ENCODE data around the gene ARHGEF6. TPM values are rescaled to one million over a fixed set of nuclear protein-coding genes. Genes with fewer than 3 reads are reported as not detected.

The ARHGEF6 gene
- total and polyA plus RNA-seq, 8 donors: 1.7 to 22.9 (median 8.1) TPM

DNA sequence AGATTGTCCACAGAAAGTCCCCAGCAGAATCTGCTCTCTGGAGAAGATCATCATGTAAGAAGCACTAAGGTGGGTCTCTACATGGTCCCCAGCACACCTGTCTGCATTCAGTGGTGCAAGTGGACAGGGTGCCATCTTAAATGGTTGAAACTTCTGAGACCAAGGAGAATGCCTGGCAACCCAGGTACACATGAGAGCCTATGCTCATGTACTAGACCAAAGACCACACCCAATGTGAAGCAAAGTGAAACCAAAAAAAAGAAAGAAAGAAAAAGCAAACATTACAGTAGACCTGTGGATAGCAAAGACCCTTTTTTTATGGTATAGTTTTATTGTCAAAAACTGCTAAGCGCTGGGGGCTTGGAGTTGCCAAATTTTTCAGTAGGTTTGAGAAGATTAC is 117.8 kb downstream of the ARHGEF6 start:
- intact Hi-C loops (cut with DNase I; ENCODE audit: low total_unique reads): no loop called here
- Histone ChIP-seq H3K9me3 (peaks cover 0 to 17% (median 10%) of the 10 kb centered on the region in 4 donors), H3K27me3 (no peaks in the 10 kb centered on the region), H3K36me3 (peaks cover 0 to 36% (median 16%) of the 10 kb centered on the region in 4 donors), H3K27ac (no peak overlapping the region), H3K4me3 (no peak overlapping the region), H3K4me1 (no peaks in the 10 kb centered on the region)
- TF ChIP-seq EP300 (IDR thresholded peaks at IDR 0.05): no peak
- TF ChIP-seq POLR2AphosphoS5 (IDR thresholded peaks at IDR 0.05): no peak
- no peak for DNase-seq
- 77 to 100% (median 94%) methylated on average over 1 of the region's 1 CpG for WGBS, 5 donors

DNA sequence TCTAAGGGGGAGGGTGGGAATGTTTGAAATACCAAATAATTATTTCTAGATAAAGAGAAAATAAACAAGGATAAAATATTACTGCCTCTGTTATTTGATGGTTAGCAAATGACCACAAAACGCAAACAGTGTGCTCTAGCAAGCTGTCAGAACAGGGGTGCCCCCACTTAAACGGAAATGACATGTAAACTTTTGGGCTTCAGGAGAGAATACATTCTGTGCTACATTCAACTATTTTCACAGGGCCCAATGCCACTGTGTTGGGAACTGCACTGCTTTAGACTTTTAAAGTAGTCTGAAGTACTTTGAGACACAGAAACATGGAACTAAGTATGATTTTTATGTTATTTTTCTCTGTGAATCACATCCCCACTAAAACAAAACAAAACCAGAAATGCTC is 118.6 kb downstream of the ARHGEF6 start:
- DNase-seq: no peak
- intact Hi-C loops (cut with DNase I; ENCODE audit: low total_unique reads): no loop called here
- TF ChIP-seq, protein P1, sequence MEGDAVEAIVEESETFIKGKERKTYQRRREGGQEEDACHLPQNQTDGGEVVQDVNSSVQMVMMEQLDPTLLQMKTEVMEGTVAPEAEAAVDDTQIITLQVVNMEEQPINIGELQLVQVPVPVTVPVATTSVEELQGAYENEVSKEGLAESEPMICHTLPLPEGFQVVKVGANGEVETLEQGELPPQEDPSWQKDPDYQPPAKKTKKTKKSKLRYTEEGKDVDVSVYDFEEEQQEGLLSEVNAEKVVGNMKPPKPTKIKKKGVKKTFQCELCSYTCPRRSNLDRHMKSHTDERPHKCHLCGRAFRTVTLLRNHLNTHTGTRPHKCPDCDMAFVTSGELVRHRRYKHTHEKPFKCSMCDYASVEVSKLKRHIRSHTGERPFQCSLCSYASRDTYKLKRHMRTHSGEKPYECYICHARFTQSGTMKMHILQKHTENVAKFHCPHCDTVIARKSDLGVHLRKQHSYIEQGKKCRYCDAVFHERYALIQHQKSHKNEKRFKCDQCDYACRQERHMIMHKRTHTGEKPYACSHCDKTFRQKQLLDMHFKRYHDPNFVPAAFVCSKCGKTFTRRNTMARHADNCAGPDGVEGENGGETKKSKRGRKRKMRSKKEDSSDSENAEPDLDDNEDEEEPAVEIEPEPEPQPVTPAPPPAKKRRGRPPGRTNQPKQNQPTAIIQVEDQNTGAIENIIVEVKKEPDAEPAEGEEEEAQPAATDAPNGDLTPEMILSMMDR (IDR thresholded peaks at IDR 0.05): no peak
- Histone ChIP-seq H3K4me1 (no peaks in the 10 kb centered on the region), H3K4me3 (no peak overlapping the region), H3K36me3 (peaks cover 0 to 27% (median 7%) of the 10 kb centered on the region in 4 donors), H3K9me3 (peaks cover 0 to 17% (median 10%) of the 10 kb centered on the region in 4 donors), H3K27ac (no peak overlapping the region), H3K27me3 (no peaks in the 10 kb centered on the region)
- 15 to 41% (median 26%) methylated on average over 2 of the region's 2 CpGs for WGBS, 5 donors

DNA sequence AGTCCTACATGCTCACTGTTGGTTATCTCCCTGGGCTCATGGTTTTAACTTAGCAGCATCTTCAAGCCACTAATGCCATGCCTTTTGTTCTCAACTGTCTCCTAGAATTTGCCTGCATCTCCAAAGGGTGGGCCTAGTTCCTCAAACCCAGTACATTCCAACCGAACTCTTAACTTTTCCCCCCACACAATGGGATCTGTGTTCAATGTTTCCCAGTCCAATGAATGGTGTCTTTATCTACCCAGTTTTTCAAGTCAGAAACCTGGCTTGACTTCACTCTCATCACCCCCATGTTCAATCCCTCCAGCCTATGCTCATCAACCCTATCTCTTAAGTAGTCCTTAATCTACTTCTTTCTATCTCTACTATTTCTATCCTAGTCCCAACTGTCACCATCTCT is 119.8 kb downstream of the ARHGEF6 start:
- Histone ChIP-seq H3K36me3 (peaks cover 0 to 15% (median 3%) of the 10 kb centered on the region in 4 donors), H3K4me3 (no peak overlapping the region), H3K9me3 (peaks cover 0 to 17% (median 10%) of the 10 kb centered on the region in 4 donors), H3K27ac (no peak overlapping the region), H3K4me1 (no peaks in the 10 kb centered on the region), H3K27me3 (no peaks in the 10 kb centered on the region)
- no peak for DNase-seq
- 61 to 90% (median 72%) methylated on average over 1 of the region's 1 CpG for WGBS, 5 donors
- TF ChIP-seq EP300 (IDR thresholded peaks at IDR 0.05) (no peak), POLR2A (IDR thresholded peaks at IDR 0.05) (no peak), POLR2AphosphoS5 (IDR thresholded peaks at IDR 0.05) (no peak)
- TF ChIP-seq, protein P1 (IDR thresholded peaks at IDR 0.05): no peak
- intact Hi-C loops (cut with DNase I; ENCODE audit: low total_unique reads): no loop called here

DNA sequence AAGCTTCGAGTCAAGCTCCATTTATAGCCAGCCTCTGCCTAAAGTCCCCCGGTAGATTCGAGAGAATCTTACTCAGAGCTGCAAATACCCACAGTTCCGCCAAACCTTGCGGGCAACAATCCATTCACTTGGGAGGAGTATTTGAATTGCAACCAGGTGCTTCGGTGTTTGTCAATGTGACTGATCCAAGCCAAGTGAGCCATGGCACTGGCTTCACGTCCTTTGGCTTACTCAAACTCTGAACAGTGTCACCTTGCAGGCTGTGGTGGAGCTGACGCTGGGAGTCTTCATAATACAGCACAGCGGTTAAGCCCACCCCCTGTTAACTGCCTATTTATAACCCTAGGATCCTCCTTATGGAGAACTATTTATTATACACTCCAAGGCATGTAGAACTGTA is 121.6 kb downstream of the ARHGEF6 start:
- WGBS, 5 donors: 81 to 96% (median 90%) methylated on average over 9 of the region's 9 CpGs
- Histone ChIP-seq H3K27ac (no peak overlapping the region), H3K36me3 (no peaks in the 10 kb centered on the region), H3K27me3 (no peaks in the 10 kb centered on the region), H3K4me3 (no peak overlapping the region), H3K4me1 (no peaks in the 10 kb centered on the region), H3K9me3 (peaks cover 0 to 5% (median 1%) of the 10 kb centered on the region in 4 donors)
- intact Hi-C loops (cut with DNase I; ENCODE audit: low total_unique reads): no loop called here
- TF ChIP-seq, protein P1 (IDR thresholded peaks at IDR 0.05): no peak
- TF ChIP-seq POLR2A (IDR thresholded peaks at IDR 0.05): no peak
- no peak for TF ChIP-seq POLR2AphosphoS5 (IDR thresholded peaks at IDR 0.05)
- TF ChIP-seq EP300 (IDR thresholded peaks at IDR 0.05): no peak
- no peak for DNase-seq

DNA sequence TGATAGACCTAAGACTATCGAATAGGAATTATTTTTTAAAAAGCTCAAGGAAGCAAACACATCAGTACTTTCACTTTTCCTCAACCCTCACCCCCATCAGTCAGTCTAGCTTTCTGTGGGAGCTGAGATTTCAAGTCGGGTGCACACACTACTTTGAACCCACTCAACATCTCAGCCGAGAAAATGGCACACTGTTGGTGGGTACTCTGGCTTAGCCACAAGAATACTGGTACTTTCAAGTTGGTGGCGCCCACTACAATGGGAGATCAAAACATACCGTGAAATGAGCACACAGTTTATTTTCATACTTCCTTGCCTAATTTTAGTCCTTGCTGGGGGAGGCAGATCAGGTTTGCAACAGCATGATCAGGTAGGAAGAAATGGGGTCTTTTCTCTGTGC is 122.6 kb downstream of the ARHGEF6 start:
- no peak for DNase-seq
- Histone ChIP-seq H3K27me3 (no peaks in the 10 kb centered on the region), H3K27ac (no peak overlapping the region), H3K4me1 (no peaks in the 10 kb centered on the region), H3K36me3 (no peaks in the 10 kb centered on the region), H3K9me3 (no peaks in the 10 kb centered on the region), H3K4me3 (no peak overlapping the region)
- 77 to 93% (median 84%) methylated on average over 5 of the region's 5 CpGs for WGBS, 5 donors
- intact Hi-C loops (cut with DNase I; ENCODE audit: low total_unique reads): no loop called here
- TF ChIP-seq POLR2A (IDR thresholded peaks at IDR 0.05): no peak
- TF ChIP-seq EP300 (IDR thresholded peaks at IDR 0.05): no peak
- TF ChIP-seq, protein P1 (IDR thresholded peaks at IDR 0.05): no peak
- TF ChIP-seq POLR2AphosphoS5 (IDR thresholded peaks at IDR 0.05): no peak

Data from stomach (tissue), 9 donors.